B cell (primary cell): ENCODE results near the gene SRR. TPM values are rescaled to one million over a fixed set of nuclear protein-coding genes. Genes with fewer than 3 reads are reported as not detected.

Source experiments
- ATAC-seq: fragments of 200-7000 bp; cut with Tn5 transposase; one replicate; pipeline ENCODE4 v1.10.0; 2021; ENCODE audit warnings: low read depth, mild to moderate bottlenecking, moderate number of reproducible peaks, moderate library complexity
- CTCF ChIA-PET: fragments of 350-600 bp; sonication (Branson Sonifier 250); formaldehyde crosslinking; loops from one replicate; lab custom pipeline; 2021; ENCODE audit warnings: antibody characterized with exemption, inconsistent platforms; lab: Charles Lee
- POLR2A ChIA-PET: fragments of 350-600 bp; sonication (Branson Sonifier 250); formaldehyde crosslinking; loops from one replicate; lab custom pipeline; 2021; ENCODE audit warnings: antibody characterized with exemption; lab: Charles Lee
- DNase-seq: peaks from one replicate; pipeline ENCODE4 v3.0.0; 2013
- H2AFZ ChIP-seq: 2 replicates; pipeline ENCODE4 v1.6.1; 2012; ENCODE audit warnings: mild to moderate bottlenecking, low read depth, low read length; ENCODE audit not compliant: insufficient read depth, poor library complexity, severe bottlenecking
- H3K27ac ChIP-seq, 2 donors: 1 replicate in 1 of 2; 2 replicates in 1 of 2; pipeline ENCODE4 v1.5.1; 2012 to 2013; ENCODE audit warnings: low read length in 2 of 2, mild to moderate bottlenecking in 2 of 2, moderate library complexity in 1 of 2
- H3K27me3 ChIP-seq, 4 experiments: fragments of 200-600 bp in 1 of 4; sonication (generic) in 1 of 4; replicated peaks in 1 of 4; 1 replicate in 2 of 4; 2 replicates in 2 of 4; pipeline versions ENCODE4 v1.6.1 to v1.7.0; 2013 to 2016; ENCODE audit warnings: low read length in 3 of 4, mild to moderate bottlenecking in 2 of 4, mixed read lengths in 1 of 4, moderate library complexity in 1 of 4; ENCODE audit not compliant: insufficient read depth in 4 of 4, control insufficient read depth in 3 of 4; ENCODE audit errors: control extremely low read depth in 1 of 4
- H3K36me3 ChIP-seq, 2 experiments: replicated peaks in 1 of 2; 1 replicate in 1 of 2; 2 replicates in 1 of 2; pipeline versions ENCODE4 v1.6.1 to v1.7.1; 2013; ENCODE audit warnings: low read length in 1 of 2; ENCODE audit not compliant: insufficient read depth in 2 of 2, control insufficient read depth in 1 of 2; ENCODE audit errors: control extremely low read depth in 1 of 2, extremely low read depth in 1 of 2
- H3K4me1 ChIP-seq, 2 donors: fragments of 200-600 bp in 1 of 2; sonication (generic) in 1 of 2; 1 replicate in 1 of 2; 2 replicates in 1 of 2; pipeline versions ENCODE4 v1.5.1 to v1.6.1; 2013 to 2017; ENCODE audit warnings: low read length in 2 of 2; ENCODE audit not compliant: control insufficient read depth in 2 of 2, insufficient read depth in 2 of 2
- H3K4me2 ChIP-seq: replicated peaks from 2 replicates; pipeline ENCODE3; 2012; ENCODE audit warnings: mild to moderate bottlenecking, low read depth, low read length; ENCODE audit not compliant: poor library complexity, severe bottlenecking
- H3K4me3 ChIP-seq, 5 experiments: fragments of 200-600 bp in 1 of 5; sonication (generic) in 1 of 5; 1 replicate in 3 of 5; 2 replicates in 2 of 5; pipeline versions ENCODE4 v1.5.1 to v1.7.0; 2011 to 2016; ENCODE audit warnings: low read length in 4 of 5, mild to moderate bottlenecking in 4 of 5, low read depth in 2 of 5, control low read depth in 1 of 5, moderate library complexity in 1 of 5; ENCODE audit not compliant: insufficient read depth in 1 of 5; ENCODE audit errors: control extremely low read depth in 1 of 5, extremely low read depth in 1 of 5
- H3K79me2 ChIP-seq: fragments of 200-600 bp; sonication (generic); one replicate; pipeline ENCODE4 v1.6.0; 2016; ENCODE audit warnings: low read length; ENCODE audit not compliant: control insufficient read depth, insufficient read depth
- H3K9ac ChIP-seq: fragments of 200-600 bp; sonication (generic); 2 replicates; pipeline ENCODE4 v1.6.1; 2017; ENCODE audit warnings: mild to moderate bottlenecking, low read length, moderate library complexity
- H3K9me3 ChIP-seq, 3 donors: one replicate each; pipeline versions ENCODE4 v1.6.1 to v1.7.1; 2013; ENCODE audit warnings: low read length in 2 of 3; ENCODE audit not compliant: control insufficient read depth in 2 of 3, insufficient read depth in 1 of 3; ENCODE audit errors: control extremely low read depth in 1 of 3
- H4K20me1 ChIP-seq: 2 replicates; pipeline ENCODE4 v1.6.0; 2012; ENCODE audit warnings: mild to moderate bottlenecking, low read length; ENCODE audit not compliant: insufficient read depth, control insufficient read depth, poor library complexity, severe bottlenecking
- H3K27ac Mint-ChIP-seq: one replicate; pipeline ENCODE4 v1.8.0; 2021; ENCODE audit warnings: mixed read lengths
- H3K27me3 Mint-ChIP-seq: one replicate; pipeline ENCODE4 v1.8.0; 2021; ENCODE audit warnings: mixed read lengths
- H3K4me1 Mint-ChIP-seq: one replicate; pipeline ENCODE4 v1.8.0; 2021; ENCODE audit warnings: mixed read lengths
- H3K4me3 Mint-ChIP-seq: one replicate; pipeline ENCODE4 v1.8.0; 2021; ENCODE audit warnings: mixed read lengths
- H3K9me3 Mint-ChIP-seq: one replicate; pipeline ENCODE4 v1.8.0; 2022; ENCODE audit warnings: mixed read lengths; ENCODE audit not compliant: insufficient read depth
- CTCF ChIP-seq: fragments of 200-600 bp; IDR thresholded peaks from one replicate; pipeline ENCODE4 v1.8.0; 2022; ENCODE audit warnings: antibody characterized with exemption, mild to moderate bottlenecking
- EZH2 ChIP-seq: IDR thresholded peaks from 2 replicates; pipeline ENCODE4 v1.6.1; 2012; ENCODE audit warnings: borderline replicate concordance, low read depth, mild to moderate bottlenecking, moderate library complexity, low read length; ENCODE audit not compliant: insufficient read depth, poor library complexity, severe bottlenecking
- WGBS: methylation state at CpG from one replicate; pipeline ENCODE4 v1.1.5; 2013; ENCODE audit warnings: missing lambda C conversion rate; ENCODE audit not compliant: insufficient coverage; 5-methylcytosine and 5-hydroxymethylcytosine counted together
- intact Hi-C: fragments of 100-400 bp; cut with micrococcal nuclease; formaldehyde crosslinking; loops from one replicate; pipeline ENCODE4 v1.10.0; 2022
- polyA plus RNA-seq: library from polyadenylated mRNA; depleted of rRNA; stranded (reverse); fragments of >200 nt; gene quantifications from 2 replicates; pipeline ENCODE4 v1.2.3, GENCODE V29; 2012
- total RNA-seq, 2 donors: library from RNA; stranded (reverse); fragments of 120-200 nt in 1 of 2; gene quantifications; 1 replicate in 1 of 2; 2 replicates in 1 of 2; pipeline versions ENCODE4 v1.2.3 to v1.2.4, GENCODE V29; 2013 to 2022

The SRR gene
- total and polyA plus RNA-seq, 2 donors (not counting 1 experiment from before 2014, with no cell fraction given): 2.6 to 5.1 TPM

GRCh38 chr17:2361010-2361760 lies 57.4 kb downstream of the SRR start:
- no peak overlapping the region for H2AFZ ChIP-seq
- whole genome bisulfite sequencing: 97% methylated on average over 15 of the region's 21 CpGs
- H3K4me3 ChIP-seq: no peak overlapping the region
- Mint-ChIP-seq H3K4me3 (no peak overlapping the region), H3K27ac (no peak overlapping the region), H3K4me1 (no peaks in the 10 kb centered on the region), H3K27me3 (no peaks in the 10 kb centered on the region), H3K9me3 (no peaks in the 10 kb centered on the region)
- peaks cover 0 to 17% of the 10 kb centered on the region in 2 experiments for H3K36me3 ChIP-seq
- no peaks in the 10 kb centered on the region for H3K27me3 ChIP-seq
- DNase-seq (no peak), ATAC-seq (no peak)
- H3K9ac ChIP-seq: no peak overlapping the region
- H4K20me1 ChIP-seq: peaks cover 6% of the 10 kb centered on the region
- ChIA-PET CTCF (interaction anchor here (1.5 kb wide), 1 partner anchor 22 kb away, joined by 6 read pairs; no protein-coding TSS in a partner anchor), POLR2A (no interaction called here)
- H3K79me2 ChIP-seq: no peaks in the 10 kb centered on the region
- H3K4me2 ChIP-seq: no peak overlapping the region
- no peak for TF ChIP-seq EZH2
- TF ChIP-seq CTCF: no peak
- intact Hi-C loops: no loop called here
- H3K9me3 ChIP-seq: no peaks in the 10 kb centered on the region
- H3K4me1 ChIP-seq: no peaks in the 10 kb centered on the region
- H3K27ac ChIP-seq: no peak overlapping the region

DNA sequence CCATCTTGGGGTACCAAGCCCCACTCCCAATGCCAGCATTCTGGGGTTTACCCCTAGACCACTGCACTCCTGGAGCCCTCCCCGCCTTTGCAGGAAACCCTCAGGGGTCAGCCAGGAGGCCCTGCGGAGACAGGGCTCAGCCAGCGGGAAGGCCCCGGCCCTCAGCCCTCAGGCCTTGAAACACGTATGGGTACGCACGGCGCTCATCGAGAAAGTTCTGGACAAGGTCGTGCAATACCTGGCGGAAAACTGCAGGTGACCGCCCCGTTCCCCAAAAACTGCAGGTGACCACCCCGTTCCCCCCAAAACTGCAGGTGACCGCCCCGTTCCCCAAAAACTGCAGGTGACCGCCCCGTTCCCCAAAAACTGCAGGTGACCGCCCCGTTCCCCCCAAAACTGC lies 58.3 kb downstream of the SRR start:
- intact Hi-C loops: no loop called here
- Histone ChIP-seq H3K4me1 (no peaks in the 10 kb centered on the region), H3K4me2 (no peak overlapping the region), H3K36me3 (peaks cover 0 to 17% of the 10 kb centered on the region in 2 experiments), H3K9me3 (no peaks in the 10 kb centered on the region), H3K4me3 (no peak overlapping the region), H3K79me2 (no peaks in the 10 kb centered on the region), H4K20me1 (peaks cover 3% of the 10 kb centered on the region), H3K27ac (no peak overlapping the region), H3K27me3 (no peaks in the 10 kb centered on the region), H2AFZ (no peak overlapping the region), H3K9ac (no peak overlapping the region)
- ATAC-seq (no peak), DNase-seq (no peak)
- Mint-ChIP-seq H3K27me3 (no peaks in the 10 kb centered on the region), H3K4me1 (no peaks in the 10 kb centered on the region), H3K27ac (no peak overlapping the region), H3K4me3 (no peak overlapping the region), H3K9me3 (no peaks in the 10 kb centered on the region)
- TF ChIP-seq CTCF: no peak
- no peak for TF ChIP-seq EZH2
- 99% methylated on average over 20 of the region's 20 CpGs for WGBS
- CTCF ChIA-PET: no interaction called here
- POLR2A ChIA-PET: no interaction called here
